KMS-11 (cell line): ENCODE results near the gene GPRIN2.
"Not testable (repeated sequence)": the region's sequence is repeated elsewhere in the genome, so short reads cannot be mapped to it uniquely, and the experiment has no call there.

Experiments
- H2AFZ ChIP-seq: fragments of 200-600 bp; sonication (generic); 2 replicates; pipeline ENCODE4 v1.6.1; 2016; ENCODE audit warnings: antibody characterized with exemption, mixed run types, low read depth
- H3K27ac ChIP-seq: fragments of 200-600 bp; sonication (generic); 2 replicates; pipeline ENCODE4 v1.6.1; 2016; ENCODE audit warnings: mild to moderate bottlenecking, mixed run types
- H3K27me3 ChIP-seq: fragments of 200-600 bp; sonication (generic); 2 replicates; pipeline ENCODE4 v1.6.1; 2017; ENCODE audit warnings: mild to moderate bottlenecking, low read depth, mixed run types, moderate library complexity; ENCODE audit not compliant: insufficient read depth
- H3K36me3 ChIP-seq: fragments of 200-600 bp; sonication (generic); 2 replicates; pipeline ENCODE4 v1.6.1; 2017; ENCODE audit warnings: mild to moderate bottlenecking, mixed run types; ENCODE audit not compliant: insufficient read depth
- H3K4me1 ChIP-seq: fragments of 200-600 bp; sonication (generic); 2 replicates; pipeline ENCODE4 v1.6.1; 2016; ENCODE audit warnings: mild to moderate bottlenecking, low read depth, mixed run types; ENCODE audit not compliant: poor library complexity, severe bottlenecking
- H3K4me2 ChIP-seq: fragments of 200-600 bp; sonication (generic); 2 replicates; pipeline ENCODE4 v1.7.0; 2016; ENCODE audit warnings: mild to moderate bottlenecking, mixed run types
- H3K4me3 ChIP-seq: fragments of 200-600 bp; sonication (generic); IDR thresholded peaks from 2 replicates; pipeline ENCODE4 v1.6.1; 2017; ENCODE audit warnings: low read depth, low read length, mixed read lengths; ENCODE audit not compliant: insufficient read depth
- H3K79me2 ChIP-seq: fragments of 200-600 bp; sonication (generic); 2 replicates; pipeline ENCODE4 v1.6.1; 2016; ENCODE audit warnings: low read depth, mixed run types; ENCODE audit not compliant: insufficient read depth
- H3K9ac ChIP-seq: fragments of 200-600 bp; sonication (generic); 2 replicates; pipeline ENCODE4 v1.6.1; 2016; ENCODE audit warnings: mild to moderate bottlenecking, mixed run types
- H4K20me1 ChIP-seq: fragments of 200-600 bp; sonication (generic); 2 replicates; pipeline ENCODE4 v1.6.1; 2016; ENCODE audit warnings: mild to moderate bottlenecking, mixed run types; ENCODE audit not compliant: insufficient read depth
- TF ChIP-seq, protein P1 (sequence below): fragments of 200-600 bp; sonication (generic); conservative IDR thresholded peaks from 2 replicates; pipeline ENCODE4 v1.6.1; 2017; ENCODE audit warnings: low read depth, mild to moderate bottlenecking, antibody characterized with exemption, low read length, moderate library complexity, mixed read lengths

The GPRIN2 gene

DNA sequence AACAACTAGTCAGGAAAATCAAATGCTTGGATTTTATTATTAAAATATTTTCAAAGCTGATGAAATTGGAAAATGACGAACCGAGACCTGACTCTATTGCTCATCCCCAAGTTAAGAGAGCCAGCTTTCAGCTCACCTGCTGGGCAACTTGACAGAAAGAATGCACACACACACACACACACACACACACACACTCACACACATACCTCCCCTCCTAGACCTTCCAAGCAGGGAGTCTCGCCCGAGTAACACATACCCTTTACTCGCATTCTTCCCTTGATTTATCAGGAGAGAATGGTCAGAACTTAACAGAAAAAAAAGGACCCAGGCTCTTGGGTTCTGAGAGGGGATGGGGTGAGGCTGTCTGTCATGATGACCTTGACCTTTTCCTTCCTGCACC, 19.1 kb downstream of the GPRIN2 start:
- TF ChIP-seq, protein P1, sequence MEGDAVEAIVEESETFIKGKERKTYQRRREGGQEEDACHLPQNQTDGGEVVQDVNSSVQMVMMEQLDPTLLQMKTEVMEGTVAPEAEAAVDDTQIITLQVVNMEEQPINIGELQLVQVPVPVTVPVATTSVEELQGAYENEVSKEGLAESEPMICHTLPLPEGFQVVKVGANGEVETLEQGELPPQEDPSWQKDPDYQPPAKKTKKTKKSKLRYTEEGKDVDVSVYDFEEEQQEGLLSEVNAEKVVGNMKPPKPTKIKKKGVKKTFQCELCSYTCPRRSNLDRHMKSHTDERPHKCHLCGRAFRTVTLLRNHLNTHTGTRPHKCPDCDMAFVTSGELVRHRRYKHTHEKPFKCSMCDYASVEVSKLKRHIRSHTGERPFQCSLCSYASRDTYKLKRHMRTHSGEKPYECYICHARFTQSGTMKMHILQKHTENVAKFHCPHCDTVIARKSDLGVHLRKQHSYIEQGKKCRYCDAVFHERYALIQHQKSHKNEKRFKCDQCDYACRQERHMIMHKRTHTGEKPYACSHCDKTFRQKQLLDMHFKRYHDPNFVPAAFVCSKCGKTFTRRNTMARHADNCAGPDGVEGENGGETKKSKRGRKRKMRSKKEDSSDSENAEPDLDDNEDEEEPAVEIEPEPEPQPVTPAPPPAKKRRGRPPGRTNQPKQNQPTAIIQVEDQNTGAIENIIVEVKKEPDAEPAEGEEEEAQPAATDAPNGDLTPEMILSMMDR, result no peak
- Histone ChIP-seq H3K36me3 (no peaks in the 10 kb centered on the region), H2AFZ (no peak overlapping the region), H4K20me1 (no peaks in the 10 kb centered on the region), H3K27ac (no peak overlapping the region), H3K79me2 (no peaks in the 10 kb centered on the region), H3K4me2 (no peak overlapping the region), H3K9ac (no peak overlapping the region), H3K4me3 (no peak overlapping the region), H3K4me1 (no peaks in the 10 kb centered on the region), H3K27me3 (no peaks in the 10 kb centered on the region)

DNA sequence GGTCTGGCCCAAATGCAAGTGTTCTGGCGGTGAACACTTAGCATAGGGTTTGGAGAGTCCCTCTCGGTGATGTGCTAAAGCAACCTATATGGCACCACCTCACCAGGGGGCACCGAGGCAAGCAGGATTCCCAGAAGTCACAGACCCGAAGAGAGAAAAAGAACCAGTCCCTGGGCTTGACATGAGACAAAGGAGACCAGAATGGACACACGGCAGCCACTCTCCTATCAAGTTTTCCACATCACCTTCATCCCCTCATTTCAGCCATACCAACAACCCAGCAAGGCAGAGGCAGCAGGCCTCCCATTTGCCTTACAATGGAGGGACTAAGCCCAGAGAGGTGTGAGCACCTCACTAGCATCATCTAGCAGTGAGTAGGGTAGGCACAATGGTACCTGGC, 19.7 kb downstream of the GPRIN2 start:
- Histone ChIP-seq H3K79me2 (no peaks in the 10 kb centered on the region), H3K4me2 (no peak overlapping the region), H4K20me1 (no peaks in the 10 kb centered on the region), H3K9ac (no peak overlapping the region), H3K36me3 (no peaks in the 10 kb centered on the region), H2AFZ (no peak overlapping the region), H3K4me3 (no peak overlapping the region), H3K4me1 (no peaks in the 10 kb centered on the region), H3K27me3 (no peaks in the 10 kb centered on the region), H3K27ac (no peak overlapping the region)
- TF ChIP-seq, protein P1, result no peak

DNA sequence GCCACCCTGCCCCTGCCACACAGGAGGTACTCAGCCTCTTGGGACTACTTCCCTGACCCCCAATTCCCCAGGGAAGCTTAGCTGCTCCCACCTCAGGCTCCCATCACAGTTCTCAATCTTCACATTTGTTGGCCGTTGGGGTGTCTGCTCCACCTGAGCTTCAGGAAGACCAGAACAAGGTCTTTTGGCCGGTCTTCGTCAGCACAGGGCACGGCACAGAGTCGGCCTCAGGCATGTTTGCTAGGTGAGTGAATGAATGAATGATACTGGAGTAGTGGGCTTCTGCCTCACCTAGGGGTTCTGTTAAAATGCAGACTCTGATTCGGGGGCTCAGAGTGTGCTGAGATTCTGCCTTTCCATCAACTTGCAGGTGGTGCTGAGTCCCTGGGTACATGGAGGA, 20.3 kb downstream of the GPRIN2 start:
- no peaks in the 10 kb centered on the region for H4K20me1 ChIP-seq
- no peak overlapping the region for H2AFZ ChIP-seq
- H3K4me3 ChIP-seq, result no peak overlapping the region
- H3K27ac ChIP-seq, result no peak overlapping the region
- no peaks in the 10 kb centered on the region for H3K4me1 ChIP-seq
- H3K79me2 ChIP-seq, result no peaks in the 10 kb centered on the region
- H3K27me3 ChIP-seq, result no peaks in the 10 kb centered on the region
- H3K9ac ChIP-seq, result no peak overlapping the region
- TF ChIP-seq, protein P1, result no peak
- H3K36me3 ChIP-seq, result no peaks in the 10 kb centered on the region
- no peak overlapping the region for H3K4me2 ChIP-seq

DNA sequence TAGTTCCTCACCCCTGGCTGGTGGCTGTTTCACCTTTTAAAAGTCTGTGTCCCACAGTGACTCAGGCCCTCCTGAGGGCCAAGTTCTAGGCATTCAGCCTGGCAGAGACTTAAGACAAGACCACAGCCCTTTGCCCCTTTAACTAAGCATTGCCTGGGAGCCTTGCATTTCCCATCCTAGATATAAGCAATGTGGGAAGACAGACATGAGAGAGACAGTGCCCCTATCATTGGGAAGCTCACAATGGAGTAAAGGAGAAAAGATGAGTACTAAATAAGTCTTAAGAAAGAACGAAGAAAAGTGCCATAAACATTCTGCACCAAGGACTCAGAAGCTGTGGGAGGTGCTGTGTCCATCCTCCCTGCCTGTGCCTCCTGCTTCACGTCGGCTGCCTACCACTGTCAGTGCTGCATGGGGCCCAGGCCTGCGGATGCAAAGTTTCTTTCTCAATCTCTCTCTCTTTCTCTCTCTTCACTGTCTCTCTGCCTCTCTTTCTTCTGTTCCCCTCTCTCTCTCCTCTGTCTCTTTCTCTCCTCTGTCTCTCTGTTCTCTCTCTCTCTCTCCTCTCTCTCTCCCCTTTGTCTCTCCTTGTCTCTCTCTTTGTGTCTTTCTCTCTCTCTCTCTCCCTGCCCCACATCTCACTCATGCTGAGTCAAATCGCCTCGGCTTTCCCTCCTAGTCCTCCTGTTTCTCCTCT, 21.5 kb downstream of the GPRIN2 start:
- Histone ChIP-seq H2AFZ (no peak overlapping the region), H3K9ac (no peak overlapping the region), H3K4me3 (no peak overlapping the region), H3K36me3 (no peaks in the 10 kb centered on the region), H3K27ac (no peak overlapping the region), H3K79me2 (no peaks in the 10 kb centered on the region), H3K27me3 (no peaks in the 10 kb centered on the region), H4K20me1 (no peaks in the 10 kb centered on the region), H3K4me1 (no peaks in the 10 kb centered on the region), H3K4me2 (no peak overlapping the region)
- TF ChIP-seq, protein P1, result no peak

DNA sequence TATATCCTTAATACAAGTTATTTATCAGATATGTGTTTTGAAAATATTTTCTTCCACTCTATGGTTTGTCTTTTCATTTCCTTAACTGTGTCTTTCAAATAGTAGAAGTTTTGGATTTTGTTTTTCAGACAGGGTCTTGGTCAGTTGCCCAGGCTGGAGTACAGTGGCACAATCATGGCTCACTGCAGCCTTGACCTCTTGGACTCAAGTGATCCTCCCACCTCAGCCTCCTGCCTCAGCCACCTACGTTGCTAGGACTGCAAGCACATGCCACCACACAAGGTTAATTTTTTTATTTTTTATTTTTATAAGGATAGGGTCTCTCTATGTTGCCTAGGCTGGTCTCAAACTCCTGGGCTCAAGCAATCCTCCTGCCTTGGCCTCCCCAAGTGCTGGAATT, 24.2 kb downstream of the GPRIN2 start:
- H3K4me2 ChIP-seq, H3K9ac ChIP-seq, H2AFZ ChIP-seq, H3K36me3 ChIP-seq, H3K27ac ChIP-seq, H3K27me3 ChIP-seq, H3K4me3 ChIP-seq, H3K4me1 ChIP-seq, H3K79me2 ChIP-seq, H4K20me1 ChIP-seq: not testable (repeated sequence)
